ENCODE measurements around the gene HSD17B2. TPM values are rescaled to one million over a fixed set of nuclear protein-coding genes. Genes with fewer than 3 reads are reported as not detected.
"Not testable (repeated sequence)": the region's sequence is repeated elsewhere in the genome, so short reads cannot be mapped to it uniquely, and the experiment has no call there.

The HSD17B2 gene
- total and polyA plus RNA-seq, 2 donors (not counting 1 experiment from before 2014, with no cell fraction given), result 0.33 to 1.6 TPM

DNA sequence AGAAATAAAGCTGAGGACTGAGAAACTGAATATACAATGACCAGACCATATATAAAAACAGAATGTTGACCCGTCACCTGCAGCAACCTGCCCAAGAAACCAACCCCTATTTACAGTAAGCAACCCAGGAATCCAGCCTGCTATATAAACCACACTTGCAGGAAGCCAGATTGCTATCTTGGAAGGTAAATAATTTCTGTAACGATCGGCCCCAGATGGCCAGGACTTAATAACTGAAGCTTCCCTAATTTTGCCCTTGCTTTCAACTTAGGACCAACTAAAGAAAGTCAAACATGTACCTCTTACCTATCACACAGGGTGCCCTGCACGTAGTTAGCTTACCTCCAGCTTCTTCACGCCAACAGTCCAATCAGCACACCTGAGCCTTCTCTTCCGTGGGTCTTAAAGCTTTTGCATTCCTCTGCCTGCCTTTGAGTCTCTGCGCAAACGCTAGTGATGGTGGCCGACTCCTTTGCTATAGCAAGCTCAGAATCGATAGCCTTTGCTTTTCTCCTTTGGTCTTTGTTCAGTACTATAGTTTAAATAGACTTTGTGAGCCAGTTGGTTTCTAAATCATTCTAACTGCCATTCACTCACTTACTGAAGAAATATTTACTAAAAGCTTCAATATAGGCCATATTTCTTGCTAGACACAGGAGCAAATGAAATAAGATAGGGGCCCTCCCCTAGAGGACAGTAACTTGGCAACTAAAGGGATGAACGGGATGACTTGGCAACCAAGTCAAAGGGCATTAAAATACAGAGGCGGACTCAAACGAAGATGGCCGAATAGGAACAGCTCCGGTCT lies 103.6 kb downstream of the HSD17B2 start:
- Histone ChIP-seq H2AFZ (ENCODE audit: low read length) (no peak overlapping the region), H3K79me2 (ENCODE audit: control insufficient read depth, insufficient read depth, low read length) (no peaks in the 10 kb centered on the region), H3K4me2 (ENCODE audit: extremely low read depth, insufficient read depth, low read length) (no peak overlapping the region), H3K4me1 (ENCODE audit: control insufficient read depth, extremely low read depth, insufficient read depth, low read length) (no peaks in the 10 kb centered on the region), H3K27me3 (ENCODE audit: control insufficient read depth, insufficient read depth, low read length) (no peaks in the 10 kb centered on the region), H3K9me3 (ENCODE audit: control insufficient read depth, insufficient read depth, low read depth, low read length) (no peaks in the 10 kb centered on the region), H3K27ac (ENCODE audit: insufficient read depth, low read length) (no peak overlapping the region), H4K20me1 (ENCODE audit: control insufficient read depth, extremely low read depth, insufficient read depth, low read length) (no peaks in the 10 kb centered on the region), H3K36me3 (ENCODE audit: control insufficient read depth, insufficient read depth, low read length) (no peaks in the 10 kb centered on the region), H3K9ac (ENCODE audit: insufficient read depth, low read length) (no peak overlapping the region), H3K4me3 (replicated peaks in 1 of 4; ENCODE audit: control extremely low read depth in 1 of 4, insufficient read depth in 1 of 4, low read depth in 3 of 4, low read length in 4 of 4) (no peak overlapping the region)
- TF ChIP-seq EZH2 (IDR thresholded peaks at IDR 0.05; ENCODE audit: low read length, missing control alignments), result no peak
- TF ChIP-seq, protein P1, sequence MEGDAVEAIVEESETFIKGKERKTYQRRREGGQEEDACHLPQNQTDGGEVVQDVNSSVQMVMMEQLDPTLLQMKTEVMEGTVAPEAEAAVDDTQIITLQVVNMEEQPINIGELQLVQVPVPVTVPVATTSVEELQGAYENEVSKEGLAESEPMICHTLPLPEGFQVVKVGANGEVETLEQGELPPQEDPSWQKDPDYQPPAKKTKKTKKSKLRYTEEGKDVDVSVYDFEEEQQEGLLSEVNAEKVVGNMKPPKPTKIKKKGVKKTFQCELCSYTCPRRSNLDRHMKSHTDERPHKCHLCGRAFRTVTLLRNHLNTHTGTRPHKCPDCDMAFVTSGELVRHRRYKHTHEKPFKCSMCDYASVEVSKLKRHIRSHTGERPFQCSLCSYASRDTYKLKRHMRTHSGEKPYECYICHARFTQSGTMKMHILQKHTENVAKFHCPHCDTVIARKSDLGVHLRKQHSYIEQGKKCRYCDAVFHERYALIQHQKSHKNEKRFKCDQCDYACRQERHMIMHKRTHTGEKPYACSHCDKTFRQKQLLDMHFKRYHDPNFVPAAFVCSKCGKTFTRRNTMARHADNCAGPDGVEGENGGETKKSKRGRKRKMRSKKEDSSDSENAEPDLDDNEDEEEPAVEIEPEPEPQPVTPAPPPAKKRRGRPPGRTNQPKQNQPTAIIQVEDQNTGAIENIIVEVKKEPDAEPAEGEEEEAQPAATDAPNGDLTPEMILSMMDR (conservative IDR thresholded peaks at IDR 0.05 in 1 of 2, IDR thresholded peaks at IDR 0.05 in 1 of 2; ENCODE audit: low read depth in 1 of 2, low read length in 2 of 2), result no peak
- DNase-seq (ENCODE audit: low read depth in 2 of 2), result no peak

DNA sequence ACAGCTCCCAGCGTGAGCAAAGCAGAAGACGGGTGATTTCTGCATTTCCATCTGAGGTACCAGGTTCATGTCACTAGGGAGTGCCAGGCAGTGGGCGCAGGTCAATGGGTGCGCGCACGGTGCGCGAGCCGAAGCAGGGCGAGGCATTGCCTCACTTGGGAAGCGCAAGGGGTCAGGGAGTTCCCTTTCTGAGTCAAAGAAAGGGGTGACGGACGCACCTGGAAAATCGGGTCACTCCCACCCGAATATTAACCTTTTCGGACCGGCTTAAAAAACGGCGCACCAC lies 104.2 kb downstream of the HSD17B2 start:
- not testable (repeated sequence) for H3K4me3 ChIP-seq (replicated peaks in 1 of 4; ENCODE audit: control extremely low read depth in 1 of 4, insufficient read depth in 1 of 4, low read depth in 3 of 4, low read length in 4 of 4); H3K9me3 ChIP-seq (ENCODE audit: control insufficient read depth, insufficient read depth, low read depth, low read length); H3K79me2 ChIP-seq (ENCODE audit: control insufficient read depth, insufficient read depth, low read length); H3K4me2 ChIP-seq (ENCODE audit: extremely low read depth, insufficient read depth, low read length); H3K36me3 ChIP-seq (ENCODE audit: control insufficient read depth, insufficient read depth, low read length); H4K20me1 ChIP-seq (ENCODE audit: control insufficient read depth, extremely low read depth, insufficient read depth, low read length); H3K27ac ChIP-seq (ENCODE audit: insufficient read depth, low read length); H3K27me3 ChIP-seq (ENCODE audit: control insufficient read depth, insufficient read depth, low read length); H2AFZ ChIP-seq (ENCODE audit: low read length); DNase-seq (ENCODE audit: low read depth in 2 of 2); H3K9ac ChIP-seq (ENCODE audit: insufficient read depth, low read length); H3K4me1 ChIP-seq (ENCODE audit: control insufficient read depth, extremely low read depth, insufficient read depth, low read length)

DNA sequence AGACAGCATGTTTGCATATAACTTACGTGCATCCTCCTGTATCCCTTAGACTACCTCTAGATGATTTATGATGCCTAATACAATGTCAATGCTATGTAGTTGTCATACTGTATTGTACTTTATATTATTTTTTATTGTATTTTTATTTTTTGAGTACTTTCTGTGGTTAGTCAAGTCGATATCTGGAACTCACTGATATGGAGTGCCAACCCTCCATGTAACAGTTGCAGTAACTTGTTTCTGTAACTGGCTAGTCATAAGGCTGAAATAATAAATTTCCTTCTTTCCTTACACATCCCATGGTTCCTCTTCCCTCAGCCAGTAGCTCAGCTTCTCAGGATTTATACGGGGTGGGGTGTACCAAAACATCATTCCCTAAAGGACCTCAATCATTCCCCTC lies 111.5 kb downstream of the HSD17B2 start:
- no peaks in the 10 kb centered on the region for H4K20me1 ChIP-seq (ENCODE audit: control insufficient read depth, extremely low read depth, insufficient read depth, low read length)
- H3K79me2 ChIP-seq (ENCODE audit: control insufficient read depth, insufficient read depth, low read length), result no peaks in the 10 kb centered on the region
- no peaks in the 10 kb centered on the region for H3K9me3 ChIP-seq (ENCODE audit: control insufficient read depth, insufficient read depth, low read depth, low read length)
- H3K36me3 ChIP-seq (ENCODE audit: control insufficient read depth, insufficient read depth, low read length), result peaks cover 5% of the 10 kb centered on the region
- no peak overlapping the region for H3K9ac ChIP-seq (ENCODE audit: insufficient read depth, low read length)
- no peak for DNase-seq (ENCODE audit: low read depth in 2 of 2)
- H3K27ac ChIP-seq (ENCODE audit: insufficient read depth, low read length), result no peak overlapping the region
- H3K4me3 ChIP-seq (replicated peaks in 1 of 4; ENCODE audit: control extremely low read depth in 1 of 4, insufficient read depth in 1 of 4, low read depth in 3 of 4, low read length in 4 of 4), result no peak overlapping the region
- no peak overlapping the region for H3K4me2 ChIP-seq (ENCODE audit: extremely low read depth, insufficient read depth, low read length)
- no peaks in the 10 kb centered on the region for H3K4me1 ChIP-seq (ENCODE audit: control insufficient read depth, extremely low read depth, insufficient read depth, low read length)
- no peaks in the 10 kb centered on the region for H3K27me3 ChIP-seq (ENCODE audit: control insufficient read depth, insufficient read depth, low read length)
- H2AFZ ChIP-seq (ENCODE audit: low read length), result no peak overlapping the region
- no peak for TF ChIP-seq EZH2 (IDR thresholded peaks at IDR 0.05; ENCODE audit: low read length, missing control alignments)
- TF ChIP-seq, protein P1 (conservative IDR thresholded peaks at IDR 0.05 in 1 of 2, IDR thresholded peaks at IDR 0.05 in 1 of 2; ENCODE audit: low read depth in 1 of 2, low read length in 2 of 2), result no peak
